Neural cell (in vitro differentiated cells): ENCODE data around the gene TSG101.

Experiments used
- EP300 ChIP-seq: fragments of 450-650 bp; conservative IDR thresholded peaks from 2 replicates; pipeline ENCODE4 v1.6.1; 2014; ENCODE audit warnings: antibody characterized with exemption, mild to moderate bottlenecking, moderate library complexity; ENCODE audit not compliant: poor library complexity, severe bottlenecking
- EZH2 ChIP-seq: fragments of 200-600, 300-800 bp; shearing (Covaris generic), sonication (generic); IDR thresholded peaks from 2 replicates; pipeline ENCODE4 v1.6.1; 2014; ENCODE audit warnings: antibody characterized with exemption, low read length, borderline replicate concordance, mild to moderate bottlenecking; ENCODE audit not compliant: insufficient read depth, poor library complexity, severe bottlenecking
- POLR2AphosphoS5 ChIP-seq: IDR thresholded peaks from 2 replicates; pipeline ENCODE4 v1.6.1; 2012
- RAD21 ChIP-seq: fragments of 450-650 bp; conservative IDR thresholded peaks from 2 replicates; pipeline ENCODE4 v1.6.1; 2014; ENCODE audit warnings: antibody characterized with exemption, mild to moderate bottlenecking, moderate library complexity
- REST ChIP-seq: IDR thresholded peaks from 2 replicates; pipeline ENCODE4 v1.6.1; 2012; ENCODE audit warnings: borderline replicate concordance
- TF ChIP-seq, protein P1 (sequence below): fragments of 450-650 bp; IDR thresholded peaks from 2 replicates; pipeline ENCODE4 v1.5.1; 2014; ENCODE audit warnings: antibody characterized with exemption, mild to moderate bottlenecking, moderate library complexity; ENCODE audit not compliant: poor library complexity, severe bottlenecking

DNA sequence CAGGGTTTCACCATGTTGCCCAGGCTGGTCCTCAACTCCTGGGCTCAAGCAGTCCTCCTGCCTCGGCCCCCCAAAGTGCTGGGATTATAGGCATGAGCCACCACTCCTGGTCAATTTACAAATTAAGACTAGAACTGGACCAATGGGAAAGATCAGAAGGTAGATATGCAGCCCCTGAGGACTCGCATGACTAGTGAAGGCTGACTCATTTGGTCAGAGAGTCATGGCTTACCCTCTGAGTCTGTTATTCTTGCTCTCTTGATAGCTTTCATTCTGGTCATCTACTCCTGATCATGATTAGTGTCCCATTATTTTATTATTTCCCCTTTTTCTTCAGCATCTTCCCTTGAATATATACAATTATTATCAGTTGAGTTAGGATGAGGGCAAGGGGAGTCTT is 73.8 kb downstream of the TSG101 start:
- TF ChIP-seq, protein P1, sequence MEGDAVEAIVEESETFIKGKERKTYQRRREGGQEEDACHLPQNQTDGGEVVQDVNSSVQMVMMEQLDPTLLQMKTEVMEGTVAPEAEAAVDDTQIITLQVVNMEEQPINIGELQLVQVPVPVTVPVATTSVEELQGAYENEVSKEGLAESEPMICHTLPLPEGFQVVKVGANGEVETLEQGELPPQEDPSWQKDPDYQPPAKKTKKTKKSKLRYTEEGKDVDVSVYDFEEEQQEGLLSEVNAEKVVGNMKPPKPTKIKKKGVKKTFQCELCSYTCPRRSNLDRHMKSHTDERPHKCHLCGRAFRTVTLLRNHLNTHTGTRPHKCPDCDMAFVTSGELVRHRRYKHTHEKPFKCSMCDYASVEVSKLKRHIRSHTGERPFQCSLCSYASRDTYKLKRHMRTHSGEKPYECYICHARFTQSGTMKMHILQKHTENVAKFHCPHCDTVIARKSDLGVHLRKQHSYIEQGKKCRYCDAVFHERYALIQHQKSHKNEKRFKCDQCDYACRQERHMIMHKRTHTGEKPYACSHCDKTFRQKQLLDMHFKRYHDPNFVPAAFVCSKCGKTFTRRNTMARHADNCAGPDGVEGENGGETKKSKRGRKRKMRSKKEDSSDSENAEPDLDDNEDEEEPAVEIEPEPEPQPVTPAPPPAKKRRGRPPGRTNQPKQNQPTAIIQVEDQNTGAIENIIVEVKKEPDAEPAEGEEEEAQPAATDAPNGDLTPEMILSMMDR, result no peak
- TF ChIP-seq POLR2AphosphoS5, result no peak
- TF ChIP-seq RAD21, result no peak
- TF ChIP-seq EZH2, result no peak
- no peak for TF ChIP-seq REST
- TF ChIP-seq EP300, result no peak
